ENCODE results near the gene ZBTB17.

- TF ChIP-seq CTCF (IDR thresholded peaks at IDR 0.05) = peak in 1 of 12 donors; percentile 6
- no peak for TF ChIP-seq POLR2A (IDR thresholded peaks at IDR 0.05)
Measured at GRCh38 chr1:15951341-15952153, 24.4 kb downstream of the ZBTB17 start.

Measured in heart left ventricle (tissue), 13 donors.